Left cardiac atrium (tissue), 4 donors: ENCODE data around the gene HES5. TPM values are rescaled to one million over a fixed set of nuclear protein-coding genes. Genes with fewer than 3 reads are reported as not detected.
A peak's percentile ranks its signal among the peaks of the same experiment; 100 is the strongest.
"Not testable (repeated sequence)": the region's sequence is repeated elsewhere in the genome, so short reads cannot be mapped to it uniquely, and the experiment has no call there.

Experiments used
- ATAC-seq, 2 donors: fragments of 200-7000 bp; cut with Tn5 transposase; one replicate each; pipeline ENCODE4 v1.9.1; 2020; ENCODE audit warnings: mild to moderate bottlenecking in 2 of 2, moderate library complexity in 2 of 2
- DNase-seq: peaks from one replicate; pipeline ENCODE4 v3.0.0-alpha.2; 2020
- intact Hi-C, 2 donors: fragments of 100-400 bp; cut with DNase I; formaldehyde crosslinking; loops; one replicate each; pipeline versions ENCODE4 v1.14.1 to v1.15.1; 2022 to 2023
- total RNA-seq, 2 donors: library from RNA; stranded (reverse); fragmentation: NEBNext Ultra II Directional; extraction: Animal tissue kit (Norgen Biotek cat#: 25700); gene quantifications; one replicate each; pipeline ENCODE4 v1.2.1, GENCODE V29; 2021
- donor health status: DM: no; HTN: yes; CAD: no.
- donor health status: DM: no; HTN: yes; CAD: no; lungs with severe emphysema.
- donor health status: DM: yes; HTN: yes; CAD: no.
- donor health status: Dilated cardiomyopathy.

HES5 gene
- total RNA-seq, 2 donors from 2014 or later = 0.91 to 0.99 TPM

DNA sequence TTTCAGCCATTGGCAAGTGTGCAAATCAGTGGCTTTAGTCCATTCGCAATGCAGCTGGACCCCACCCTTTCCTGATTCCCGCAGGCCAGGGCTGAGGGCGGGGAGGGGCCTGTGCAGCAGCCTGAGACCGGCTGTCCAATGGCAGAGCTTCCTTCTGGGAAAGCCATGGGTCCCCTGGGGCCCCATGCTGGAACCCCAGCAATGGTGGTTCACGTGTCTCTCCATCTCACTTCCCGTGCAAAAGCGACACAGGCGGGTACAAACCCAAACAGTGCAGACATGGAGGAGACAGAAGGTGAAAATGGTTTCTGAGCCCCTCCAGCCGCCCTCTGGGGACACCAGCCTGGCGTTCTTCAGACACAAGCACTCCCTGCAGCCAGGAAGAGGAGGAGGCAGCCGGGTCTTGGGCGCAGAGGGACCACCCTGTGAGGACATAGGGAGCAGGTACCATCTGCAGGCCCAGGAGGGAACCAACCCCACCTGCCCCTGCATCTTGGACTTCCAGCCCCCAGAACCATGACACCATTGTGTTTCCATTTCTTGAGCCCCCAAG, 20.3 kb upstream of the HES5 start:
- intact Hi-C loops = not testable (repeated sequence)

DNA sequence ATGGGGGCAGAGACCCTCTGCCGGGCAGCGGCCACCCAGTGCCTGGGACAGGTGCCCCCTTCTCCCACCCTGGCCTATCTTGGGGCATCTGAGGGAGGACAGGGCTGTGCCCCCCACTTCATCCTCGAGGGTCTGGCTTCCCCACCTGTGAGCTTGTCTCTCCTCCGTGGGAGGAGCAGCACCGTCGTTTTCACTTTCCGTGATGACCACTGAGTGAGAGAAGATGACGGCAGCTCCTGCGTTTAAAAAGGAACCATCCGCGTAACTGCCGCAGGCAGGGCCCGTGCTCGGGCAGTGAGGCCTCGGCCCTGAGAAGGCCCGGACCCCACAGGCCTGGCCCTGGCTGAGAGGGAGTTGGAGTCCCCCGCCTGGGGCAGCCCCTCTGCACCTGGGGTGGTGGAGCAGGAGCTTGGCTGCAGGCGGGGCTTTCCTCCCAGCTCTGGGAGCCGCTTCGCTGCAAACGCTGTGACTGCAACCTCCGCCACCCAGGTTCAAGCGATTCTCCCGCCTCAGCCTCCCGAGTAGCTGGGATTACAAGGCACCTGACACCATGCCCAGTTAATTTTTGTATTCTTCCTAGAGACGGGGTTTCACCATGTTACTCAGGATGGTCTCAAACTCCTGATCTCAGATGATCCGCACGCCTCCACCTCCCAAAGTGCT, 19.4 kb upstream of the HES5 start:
- intact Hi-C loops = loop anchor here in 1 of 2 donors (2.0 kb wide), 1 partner anchor 135 kb away; no protein-coding TSS in a partner anchor
- not testable (repeated sequence) for ATAC-seq

More for the DNA sequence above, 20.3 kb upstream of the HES5 start:
- DNase-seq, ATAC-seq: not testable (repeated sequence)

DNA sequence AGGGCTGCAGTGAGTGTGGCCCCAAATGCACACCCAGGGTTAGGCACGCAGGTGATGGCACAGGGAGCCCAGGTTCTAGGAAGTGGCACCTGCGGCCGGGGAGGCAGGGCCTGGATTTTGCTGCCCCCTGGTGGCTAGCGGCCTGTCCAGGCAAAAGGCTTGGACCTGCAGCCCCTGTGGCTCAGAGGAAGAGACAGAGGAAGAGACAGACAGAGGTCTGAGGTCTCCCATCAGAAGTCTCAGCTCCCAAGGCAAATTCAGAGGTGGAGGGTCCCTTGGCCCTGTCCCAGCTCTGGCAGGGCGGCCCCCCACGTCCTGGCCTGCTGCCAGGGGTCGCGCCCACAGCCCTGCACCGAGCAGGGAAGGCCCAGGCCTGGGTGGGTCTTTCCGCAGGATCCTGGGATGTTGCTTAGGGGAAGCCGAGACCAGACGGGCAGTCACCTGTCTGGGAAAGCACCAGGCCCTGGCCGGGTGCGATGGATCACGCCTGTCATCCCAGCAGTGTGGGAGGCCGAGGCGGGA, 18.1 kb upstream of the HES5 start:
- intact Hi-C loops = loop anchor here (1.0 to 2.0 kb wide), 2 partner anchors 133 to 134 kb away; no protein-coding TSS in a partner anchor
- DNase-seq (peak; percentile 81), ATAC-seq (peak; percentile 51 to 52)

More for the DNA sequence above, 19.4 kb upstream of the HES5 start:
- DNase-seq = not testable (repeated sequence)

DNA sequence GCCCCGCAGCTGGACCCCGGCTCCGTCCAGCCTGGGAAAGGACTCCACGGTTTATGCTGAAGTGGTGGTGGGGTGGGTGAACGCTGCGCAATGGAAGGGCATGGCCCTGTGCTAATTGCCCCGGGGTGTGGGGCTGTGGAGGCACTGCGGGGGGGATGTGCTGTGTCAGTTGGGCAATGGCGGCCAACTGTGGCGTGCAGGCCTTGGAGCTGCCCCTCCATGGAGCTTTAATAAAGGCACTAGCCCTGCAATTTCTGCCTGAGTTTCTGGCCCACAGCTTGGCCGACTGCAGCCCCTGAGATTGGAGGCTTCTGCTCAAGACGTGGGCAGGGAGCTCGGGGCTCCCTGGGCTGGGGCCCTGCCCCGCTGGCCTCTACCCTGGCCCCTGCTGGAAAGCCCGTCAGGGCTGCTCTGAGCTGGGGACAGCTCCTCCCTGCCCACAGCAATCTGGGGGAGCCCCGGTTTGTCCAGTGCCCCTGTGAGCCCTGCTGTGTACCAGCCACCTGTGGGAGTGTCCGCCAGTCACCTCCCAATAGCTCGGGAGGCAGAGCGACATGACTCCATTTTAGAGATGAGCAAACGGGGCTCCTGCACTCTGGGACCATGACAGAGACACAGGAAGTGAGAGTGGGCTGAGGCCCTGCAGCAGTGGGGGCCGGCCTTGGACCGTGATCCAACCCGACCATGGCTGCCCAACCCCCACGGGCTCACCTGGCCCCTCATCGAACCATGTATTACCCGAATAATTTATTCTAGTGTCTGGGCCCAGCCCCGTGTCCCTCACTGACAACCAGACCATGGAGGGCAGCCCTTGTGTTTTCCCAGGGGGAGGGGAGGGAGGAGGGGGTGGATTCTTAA, 17.4 kb upstream of the HES5 start:
- intact Hi-C loops = loop anchor here (1.0 to 2.0 kb wide), 2 partner anchors 133 kb away; no protein-coding TSS in a partner anchor
- ATAC-seq = no peak
- no peak for DNase-seq

DNA sequence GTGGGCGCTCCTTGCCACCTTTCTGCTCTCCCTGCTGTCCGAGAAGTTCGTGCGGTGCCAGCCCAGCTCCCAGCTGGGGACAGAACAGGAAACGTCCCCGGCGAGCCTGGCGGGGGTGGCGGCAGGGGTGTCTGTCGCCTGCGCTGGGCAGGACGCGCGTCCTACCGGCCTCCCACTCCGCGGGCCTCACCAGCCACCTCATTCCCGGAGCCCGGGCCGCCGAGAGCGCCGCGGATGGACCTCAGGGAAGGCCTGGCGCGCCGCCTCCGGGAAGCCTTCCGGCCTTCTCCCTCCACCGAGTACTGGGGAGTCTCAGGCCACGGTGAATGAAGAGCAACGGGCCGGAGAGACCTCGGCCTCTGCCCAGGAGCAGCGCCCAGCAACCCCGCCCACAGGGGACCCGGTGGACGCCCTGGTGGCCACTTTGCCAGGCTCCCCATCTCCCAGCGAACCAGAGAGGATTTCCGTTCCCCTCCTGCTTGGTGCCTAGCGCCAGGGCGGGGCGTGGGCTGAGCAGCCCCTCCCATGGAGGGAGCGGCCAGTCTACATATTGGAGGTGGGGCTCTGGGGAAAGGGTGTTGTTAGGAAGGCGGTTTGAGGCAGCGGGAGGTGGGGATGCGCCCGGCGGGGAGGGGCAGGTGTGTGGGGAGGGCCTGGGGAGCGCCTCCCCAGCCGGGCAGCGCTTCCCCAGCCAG, 16.6 kb upstream of the HES5 start:
- DNase-seq = peak; percentile 89
- intact Hi-C loops = no loop called here
- ATAC-seq = peak; percentile 68 to 84

DNA sequence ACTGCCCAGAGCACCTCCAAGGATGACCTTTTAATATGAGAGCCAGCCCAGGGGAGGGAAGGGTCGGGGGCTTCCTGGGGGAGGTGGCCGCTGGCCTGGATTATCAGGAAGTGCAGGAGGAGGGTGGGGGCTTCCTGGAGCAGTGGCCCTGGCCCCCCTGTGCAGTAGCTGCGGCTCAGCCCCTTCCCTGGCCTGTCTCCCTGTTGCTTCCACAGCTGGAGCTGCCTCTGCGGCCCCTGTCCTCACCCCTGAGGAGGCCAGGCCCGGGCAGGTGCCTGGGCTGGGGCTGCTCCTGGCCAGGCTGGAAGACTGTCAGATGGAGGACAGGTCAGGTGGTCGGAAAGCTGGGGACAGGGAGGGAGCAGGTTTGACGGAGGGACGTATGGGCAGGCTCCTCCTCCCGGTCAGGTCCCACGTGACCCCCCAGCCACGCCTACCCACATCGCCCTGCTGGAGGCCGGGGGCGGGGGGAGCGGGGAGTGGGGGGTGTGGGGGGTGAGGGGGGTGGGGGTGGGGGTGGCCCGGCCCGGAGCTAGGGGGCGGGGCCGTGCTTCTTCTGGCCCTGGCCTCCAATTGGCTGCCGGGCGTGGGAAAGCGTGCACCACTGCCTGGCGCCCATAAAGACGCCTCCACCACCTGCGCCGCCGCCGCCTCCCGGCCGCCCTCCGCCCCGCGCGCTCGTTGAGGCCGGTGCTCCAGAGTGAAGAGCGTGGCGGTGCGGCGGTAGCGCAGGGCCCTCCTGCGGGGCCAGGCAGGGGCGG, 15.9 kb upstream of the HES5 start:
- intact Hi-C loops = no loop called here
- ATAC-seq (peak; percentile 62 to 75), DNase-seq (peak; percentile 91)

DNA sequence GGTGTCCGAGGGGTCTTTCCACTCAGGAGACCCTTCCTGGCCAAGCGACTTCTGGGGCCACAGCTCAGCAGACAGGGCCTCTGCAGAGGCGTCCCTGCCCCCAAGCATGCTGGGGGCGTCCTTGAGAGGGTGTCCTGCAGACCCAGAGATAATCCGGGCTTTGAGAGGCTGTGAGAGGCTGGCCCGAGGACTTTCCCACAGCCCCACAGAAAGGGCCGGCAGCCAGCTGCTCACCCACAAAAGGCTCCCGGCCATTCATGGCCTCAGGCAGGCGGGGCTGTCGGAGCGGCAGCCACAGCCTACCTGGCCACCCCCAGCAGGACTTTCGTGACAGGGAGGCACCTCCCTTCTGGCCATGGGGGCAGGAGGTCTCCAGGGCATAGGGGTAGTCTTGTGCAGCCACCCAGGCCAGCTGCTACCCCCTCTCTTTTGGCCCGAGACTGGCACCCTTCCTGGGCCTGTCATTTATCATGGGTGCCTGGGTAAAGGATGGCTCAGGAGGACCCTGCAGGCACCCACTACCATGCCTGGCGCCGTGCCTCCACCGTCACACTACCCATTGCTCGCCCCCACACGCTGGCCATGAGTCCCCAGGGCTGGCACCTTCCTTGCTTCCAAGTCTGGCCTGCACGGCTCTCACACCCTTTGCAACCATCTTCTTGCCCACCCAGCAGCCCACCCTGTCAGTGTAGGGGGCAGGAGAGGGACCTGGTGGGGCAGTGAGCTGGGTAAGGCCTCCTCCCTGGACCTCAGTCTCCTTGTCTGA, 15.0 kb upstream of the HES5 start:
- intact Hi-C loops = no loop called here
- ATAC-seq (no peak), DNase-seq (no peak)

DNA sequence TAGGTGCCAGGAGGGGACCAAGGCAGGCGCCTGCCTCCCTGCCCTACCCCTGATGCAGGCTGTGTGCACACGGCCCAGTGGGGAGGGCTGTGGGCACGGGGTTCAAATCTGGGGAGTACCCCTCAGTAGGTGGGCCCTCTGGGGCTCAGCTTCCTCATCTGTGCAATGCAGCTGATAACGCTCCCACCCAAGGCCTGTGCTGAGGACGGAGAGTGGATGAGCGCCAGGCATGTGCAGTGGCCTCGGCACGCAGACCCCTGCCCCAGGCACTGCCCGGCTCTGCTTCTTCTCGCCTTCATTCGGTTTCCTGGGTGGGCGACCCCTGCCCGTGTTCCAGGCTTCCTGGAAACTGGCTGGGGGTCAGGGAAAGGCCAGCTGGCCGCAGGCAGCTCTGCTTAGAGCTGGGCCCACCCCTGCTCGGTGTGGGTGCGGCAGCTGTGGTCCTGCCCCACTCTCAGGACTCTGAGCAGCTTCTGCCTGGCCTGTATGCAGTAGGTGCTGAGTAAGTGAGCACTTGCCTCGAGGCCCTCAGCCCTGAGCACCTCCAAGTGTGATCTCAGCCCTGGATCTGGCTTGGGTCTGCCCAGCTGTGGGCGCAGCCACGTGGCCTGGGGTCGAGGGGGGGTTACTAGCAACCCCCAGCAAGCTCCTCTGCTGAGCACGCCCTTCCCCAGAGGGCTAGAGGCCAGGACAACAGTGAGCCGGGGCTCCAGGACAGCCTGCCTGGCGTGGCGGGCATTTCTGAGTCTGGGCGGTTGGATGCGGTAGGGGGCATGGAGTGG, 14.2 kb upstream of the HES5 start:
- intact Hi-C loops = no loop called here
- ATAC-seq (no peak), DNase-seq (no peak)

DNA sequence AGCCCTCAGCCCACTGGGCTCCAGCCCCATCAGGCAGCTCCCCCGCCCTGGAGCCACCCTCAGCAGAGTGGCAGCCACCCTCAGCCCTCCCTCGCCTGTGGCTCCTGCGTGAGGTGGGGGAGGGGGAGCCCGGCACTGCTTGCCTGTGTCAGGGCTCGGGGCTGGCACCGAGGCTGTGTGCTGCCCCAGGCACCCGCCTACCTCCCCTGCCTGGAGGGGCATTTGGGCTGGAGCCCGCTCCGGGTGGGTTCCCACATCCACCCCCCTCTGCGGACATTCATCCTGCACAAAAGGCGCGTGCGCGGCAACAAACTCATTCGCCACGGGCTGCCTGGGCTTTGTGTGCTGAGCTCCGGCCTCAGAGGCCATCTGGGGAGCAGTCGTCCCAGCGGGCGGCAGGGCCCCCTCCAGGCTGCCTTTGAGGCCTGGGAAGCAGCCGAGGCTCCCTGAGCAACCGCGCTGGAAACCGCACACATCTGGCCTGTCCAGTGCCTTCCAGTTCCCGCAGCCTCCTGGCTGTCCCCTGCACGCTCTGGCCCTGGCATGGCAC, 13.6 kb upstream of the HES5 start:
- intact Hi-C loops = no loop called here
- DNase-seq (no peak), ATAC-seq (no peak)

DNA sequence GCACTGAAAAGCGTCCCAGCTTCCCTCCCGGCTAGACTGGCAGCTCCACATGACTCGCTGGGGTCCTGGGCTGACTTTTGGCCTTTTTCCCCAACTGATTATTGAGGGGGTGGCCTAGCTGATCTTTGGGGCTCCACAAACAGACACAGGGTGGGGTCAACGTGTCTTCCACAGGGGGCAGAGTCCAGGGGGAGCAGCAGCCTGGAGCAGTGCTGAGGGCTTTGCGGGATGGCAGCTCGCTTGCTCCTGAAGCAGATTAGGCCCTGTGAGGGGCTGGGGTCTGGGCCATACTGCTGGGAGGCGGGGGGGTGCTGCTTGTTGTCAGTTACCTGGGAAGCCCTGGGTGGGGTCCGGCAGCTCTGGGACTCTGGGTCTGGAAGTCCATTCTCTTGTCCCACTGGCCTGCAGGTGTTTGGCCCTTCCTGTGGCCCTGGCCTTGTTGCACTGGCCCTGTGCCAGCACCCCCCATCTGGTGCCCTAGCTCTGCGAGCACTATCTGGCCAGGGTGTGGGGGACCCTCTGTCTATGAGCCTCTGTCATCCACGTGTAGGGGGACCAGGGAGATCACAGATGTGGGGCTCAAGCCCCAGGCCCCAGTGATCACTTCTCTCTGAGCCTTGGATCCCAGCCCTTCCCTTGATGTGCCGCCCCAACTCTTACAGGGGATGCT, 12.3 kb upstream of the HES5 start:
- no peak for ATAC-seq
- intact Hi-C loops = no loop called here
- no peak for DNase-seq

DNA sequence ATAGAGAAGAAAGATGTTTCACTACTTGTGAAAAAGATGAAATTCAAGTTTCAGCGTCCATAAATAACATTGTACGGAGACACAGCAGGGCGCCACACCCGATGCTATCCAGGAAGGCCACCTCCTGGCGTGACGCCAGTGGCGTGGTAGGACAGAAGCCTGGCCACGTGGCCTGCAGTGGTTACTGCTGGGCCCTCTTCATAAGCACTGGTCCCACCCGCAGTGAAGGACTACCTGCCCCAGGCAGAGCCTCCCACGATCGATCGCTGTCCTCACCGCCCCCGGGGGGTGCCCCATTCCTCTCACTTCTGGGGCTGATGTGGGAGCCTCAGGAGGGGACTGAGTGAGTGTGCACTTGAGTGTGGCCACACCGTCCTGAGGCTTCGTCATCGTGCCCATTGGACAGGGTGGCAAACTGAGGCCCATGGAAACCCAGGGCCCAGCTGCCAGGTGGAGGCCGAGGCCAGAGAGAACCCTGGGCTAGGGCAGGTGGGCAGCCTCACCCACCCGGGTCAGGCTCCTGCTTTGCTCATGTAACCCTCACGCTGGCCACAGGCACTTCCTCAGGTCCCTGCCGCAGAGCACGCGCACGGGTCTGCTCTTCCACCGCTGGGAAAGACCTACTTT, 11.7 kb upstream of the HES5 start:
- DNase-seq (peak; percentile 76), ATAC-seq (no peak)
- intact Hi-C loops = no loop called here

DNA sequence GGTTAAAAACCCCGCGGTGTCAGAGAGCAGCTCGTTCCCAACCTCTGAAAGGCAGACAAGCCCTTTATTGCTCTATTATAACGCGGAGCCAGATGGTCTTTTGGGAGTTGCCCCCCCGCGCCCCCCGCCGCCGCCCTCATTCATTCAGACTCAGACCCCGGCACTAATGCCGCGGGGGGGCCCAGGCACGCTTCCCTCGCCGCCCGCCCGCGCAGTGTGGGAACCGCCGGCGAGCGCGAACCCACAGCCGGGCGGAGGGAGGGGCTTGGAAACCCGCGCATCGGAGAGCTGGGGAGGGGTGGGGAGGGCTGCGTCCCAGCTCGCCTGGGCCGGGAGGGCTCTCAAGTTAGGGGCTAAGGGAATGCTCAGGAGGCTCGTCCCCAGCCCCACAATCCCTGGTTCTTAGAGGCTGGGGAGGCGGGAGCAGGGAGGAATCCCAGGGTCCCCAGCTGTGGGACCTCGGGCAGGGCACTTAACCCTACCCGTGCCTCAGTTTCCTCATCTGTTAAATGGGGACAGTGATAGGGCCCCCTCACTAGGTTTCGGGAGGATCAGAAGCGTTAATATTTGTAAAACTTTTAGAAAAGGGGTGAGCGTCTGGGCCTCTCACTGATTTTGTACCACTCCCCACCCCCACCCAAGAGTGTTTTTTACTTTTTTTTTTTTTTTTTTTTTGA, 10.9 kb upstream of the HES5 start:
- no peak for DNase-seq
- intact Hi-C loops = no loop called here

DNA sequence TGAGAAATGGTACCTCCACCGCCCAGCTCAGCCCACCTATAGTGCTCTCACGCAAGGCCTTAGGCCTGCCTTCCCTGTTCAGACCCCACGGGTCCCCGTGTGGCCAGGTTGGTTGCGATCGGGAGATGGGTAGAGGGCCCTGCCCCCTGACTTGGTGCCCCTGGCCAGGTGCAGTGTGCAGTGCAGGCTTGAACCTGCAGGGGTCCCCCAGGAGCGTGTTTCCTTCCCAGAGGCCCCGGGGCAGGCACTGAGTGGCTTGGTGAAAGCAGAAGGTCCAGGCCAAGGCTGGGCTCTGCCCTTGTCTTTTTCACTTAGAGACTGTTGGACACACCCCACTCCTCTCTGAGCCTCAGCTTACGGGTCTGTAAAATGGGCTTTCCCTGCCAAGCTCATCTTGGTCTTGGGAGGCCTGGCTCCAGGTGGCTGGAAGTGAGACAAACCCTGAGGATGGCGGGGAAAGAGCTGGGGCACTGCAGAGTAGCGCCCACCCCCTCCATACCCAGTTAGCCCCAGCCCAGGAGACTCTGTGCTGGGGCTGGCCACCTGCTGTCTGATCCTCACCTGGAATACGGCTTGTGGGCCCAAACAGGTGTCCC, 9.3 kb upstream of the HES5 start:
- intact Hi-C loops = no loop called here
- ATAC-seq (no peak), DNase-seq (no peak)

More for the DNA sequence above, 10.9 kb upstream of the HES5 start:
- no peak for ATAC-seq

DNA sequence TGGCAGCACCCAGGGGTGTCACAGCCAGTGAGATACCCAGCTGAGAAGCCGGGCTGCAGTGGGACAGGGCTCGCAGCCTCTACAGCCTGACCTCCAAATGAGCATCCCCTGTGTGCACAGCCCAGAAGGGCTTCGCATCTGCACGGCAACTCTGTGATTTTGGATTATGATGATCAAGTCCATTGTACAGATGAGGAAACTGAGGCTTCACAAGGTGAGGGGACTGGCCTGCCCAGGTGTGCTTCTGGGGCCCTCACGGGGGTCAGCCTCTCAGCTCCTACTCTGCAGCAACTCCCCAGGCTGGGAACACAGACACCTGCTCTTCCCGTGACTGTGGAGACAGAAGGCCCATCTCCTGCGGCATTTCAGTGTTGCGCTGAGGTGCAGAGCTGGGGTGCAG, 8.8 kb upstream of the HES5 start:
- no peak for ATAC-seq
- DNase-seq = no peak
- intact Hi-C loops = no loop called here

DNA sequence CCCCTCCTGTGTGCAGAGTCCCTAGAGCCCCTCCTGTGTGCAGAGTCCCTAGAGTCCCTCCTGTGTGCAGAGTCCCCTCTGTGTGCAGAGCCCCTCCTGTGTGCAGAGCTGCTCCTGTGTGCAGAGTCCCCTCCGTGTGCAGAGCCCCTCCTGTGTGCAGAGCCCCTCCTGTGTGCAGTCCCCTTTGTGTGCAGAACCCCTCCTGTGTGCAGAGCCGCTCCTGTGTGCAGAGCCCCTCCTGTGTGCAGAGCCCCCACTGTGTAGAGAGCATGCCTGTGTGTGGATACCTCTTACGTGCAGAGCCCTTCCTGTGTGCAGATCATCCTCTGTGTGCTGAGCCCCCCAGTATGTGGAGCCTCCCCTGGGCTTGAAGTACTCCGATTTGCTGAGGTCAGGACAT, 8.3 kb upstream of the HES5 start:
- DNase-seq (no peak), ATAC-seq (no peak)
- intact Hi-C loops = no loop called here
